Measurements from ENCODE around the gene DYRK1A.

GRCh38 chr21:37574751-37575150, 208.2 kb downstream of the DYRK1A start:
- TF ChIP-seq CTCF (conservative IDR thresholded peaks at IDR 0.05; ENCODE audit: low read depth, low read length) (no peak), EZH2phosphoT487 (IDR thresholded peaks at IDR 0.05; ENCODE audit: borderline replicate concordance, low read length) (no peak)
